GM19240 (cell line): ENCODE data around the gene SDHAF2.
"Not testable (repeated sequence)": the region's sequence is repeated elsewhere in the genome, so short reads cannot be mapped to it uniquely, and the experiment has no call there.

Source experiments
- DNase-seq: peaks from one replicate; pipeline ENCODE4 v3.0.0; 2011; ENCODE audit warnings: low spot score; ENCODE audit not compliant: insufficient read length

SDHAF2 gene

DNA sequence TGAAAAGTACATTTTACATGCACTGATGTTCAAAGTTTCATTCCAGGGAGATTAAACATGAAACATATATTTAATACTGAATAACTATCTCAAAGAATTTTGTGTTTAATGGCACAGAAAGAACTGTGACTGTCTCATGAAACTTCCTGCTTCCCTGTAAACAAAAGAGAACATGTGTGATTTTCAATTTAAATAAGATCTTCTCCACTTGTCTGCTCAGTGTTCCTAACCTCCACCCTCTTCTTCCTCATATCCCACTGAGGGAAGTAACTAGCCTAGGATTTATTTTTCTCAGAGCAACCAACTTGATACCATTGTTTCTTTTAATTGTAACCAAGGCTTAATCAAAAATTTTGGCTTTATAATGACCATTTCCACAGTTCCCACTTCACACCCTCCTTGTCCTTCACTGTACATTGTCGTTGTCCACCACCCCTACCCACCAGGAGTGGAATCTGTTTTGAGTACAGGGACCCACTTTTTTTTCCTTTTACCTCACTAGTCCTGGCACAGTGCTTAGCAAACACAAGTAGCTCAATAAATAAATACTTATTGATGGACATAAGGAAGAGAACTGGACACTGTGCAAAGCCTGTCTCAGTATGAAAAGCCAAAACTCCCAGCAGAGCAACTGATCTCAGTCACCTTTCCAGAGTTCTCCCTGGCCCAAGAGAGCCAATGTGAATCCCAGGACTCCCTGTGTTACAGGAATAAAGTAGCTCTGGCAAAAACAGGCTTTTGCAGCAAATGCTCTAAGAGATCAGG, 4.4 kb upstream of the SDHAF2 start:
- no peak for DNase-seq

GRCh38 chr11:61429346-61429690, 606 bp upstream of the SDHAF2 start:
- peak; percentile 47 for DNase-seq

DNA sequence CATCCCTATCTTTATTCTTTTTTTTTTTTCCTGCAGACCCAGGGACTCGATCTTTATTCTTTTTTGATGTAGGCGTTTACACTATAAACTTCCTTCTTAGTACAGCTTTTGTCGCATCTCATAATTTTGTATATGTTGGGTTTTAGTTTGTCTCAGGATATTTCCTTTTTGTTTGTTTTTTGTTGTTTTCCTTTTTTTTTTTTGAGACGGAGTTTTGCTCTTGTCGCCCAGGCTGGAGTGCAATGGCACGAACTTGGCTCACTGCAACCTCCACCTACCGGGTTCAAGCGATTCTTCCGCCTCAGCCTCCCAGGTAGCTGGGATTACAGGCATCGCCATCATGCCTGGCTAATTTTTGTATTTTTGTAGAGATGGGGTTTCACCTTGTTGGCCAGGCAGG, 915 bp downstream of the SDHAF2 start:
- DNase-seq: not testable (repeated sequence)

GRCh38 chr11:61437496-61437895, 7.6 kb downstream of the SDHAF2 start:
- no peak for DNase-seq

DNA sequence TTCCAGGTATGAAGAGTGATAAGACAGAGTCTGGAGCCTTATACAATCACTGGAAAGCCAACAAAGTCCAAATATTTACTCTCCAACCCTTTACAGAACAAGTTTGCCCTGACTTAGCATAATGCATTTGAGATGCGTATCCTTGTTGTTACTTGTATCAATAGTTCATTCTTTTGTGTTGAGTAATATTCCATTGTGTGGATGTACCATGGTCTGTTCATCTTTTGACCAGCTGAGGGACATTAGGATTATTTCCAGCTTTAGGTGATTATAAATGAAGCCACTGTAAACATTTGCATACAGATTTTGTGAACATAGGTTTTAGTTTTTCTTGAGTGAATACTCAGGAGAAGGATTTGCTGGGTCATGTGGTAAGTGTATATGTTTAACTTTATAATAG, 9.7 kb downstream of the SDHAF2 start:
- no peak for DNase-seq

GRCh38 chr11:61442616-61443015, 12.7 kb downstream of the SDHAF2 start:
- no peak for DNase-seq

DNA sequence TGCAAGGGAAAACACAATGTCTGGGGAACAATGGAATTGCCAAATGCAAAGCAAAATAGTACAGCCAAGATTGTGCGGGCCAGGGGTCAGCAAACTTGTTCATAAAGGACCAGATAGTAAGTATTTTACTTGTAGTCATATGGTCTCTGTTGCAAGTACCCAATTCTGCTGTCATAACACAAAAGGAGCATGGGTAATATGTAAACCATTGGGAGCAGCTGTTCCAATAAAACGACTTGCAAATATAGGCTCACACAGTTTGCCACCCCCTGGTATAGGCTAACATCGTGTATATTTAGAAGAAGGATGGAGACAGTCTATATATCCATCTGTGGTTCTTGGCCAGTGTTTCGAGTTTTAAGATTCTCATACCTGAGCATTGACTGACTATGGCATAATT, 15.6 kb downstream of the SDHAF2 start:
- no peak for DNase-seq

DNA sequence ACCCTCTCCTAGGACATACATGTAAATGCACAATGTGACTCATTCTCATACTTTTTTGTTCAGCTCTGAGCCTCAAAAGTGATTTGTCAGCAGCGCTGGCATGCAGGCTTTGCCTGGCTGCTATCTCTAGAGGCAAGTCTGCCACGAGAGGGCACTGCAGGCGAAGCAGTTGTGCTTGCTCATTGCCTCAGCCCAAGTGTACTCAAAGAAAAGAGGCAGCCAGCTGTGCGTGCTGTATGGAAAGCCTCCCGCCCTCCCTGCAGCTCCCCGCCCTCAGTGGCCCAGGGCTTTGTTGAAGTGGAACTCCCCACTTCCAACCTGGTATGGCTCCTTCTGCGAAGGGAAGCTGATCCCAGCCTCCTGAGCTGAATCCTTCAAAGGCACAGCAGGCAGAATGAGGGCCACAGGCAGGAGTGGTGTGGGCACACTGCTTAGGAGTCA, 16.3 kb downstream of the SDHAF2 start:
- peak; percentile 60 for DNase-seq

DNA sequence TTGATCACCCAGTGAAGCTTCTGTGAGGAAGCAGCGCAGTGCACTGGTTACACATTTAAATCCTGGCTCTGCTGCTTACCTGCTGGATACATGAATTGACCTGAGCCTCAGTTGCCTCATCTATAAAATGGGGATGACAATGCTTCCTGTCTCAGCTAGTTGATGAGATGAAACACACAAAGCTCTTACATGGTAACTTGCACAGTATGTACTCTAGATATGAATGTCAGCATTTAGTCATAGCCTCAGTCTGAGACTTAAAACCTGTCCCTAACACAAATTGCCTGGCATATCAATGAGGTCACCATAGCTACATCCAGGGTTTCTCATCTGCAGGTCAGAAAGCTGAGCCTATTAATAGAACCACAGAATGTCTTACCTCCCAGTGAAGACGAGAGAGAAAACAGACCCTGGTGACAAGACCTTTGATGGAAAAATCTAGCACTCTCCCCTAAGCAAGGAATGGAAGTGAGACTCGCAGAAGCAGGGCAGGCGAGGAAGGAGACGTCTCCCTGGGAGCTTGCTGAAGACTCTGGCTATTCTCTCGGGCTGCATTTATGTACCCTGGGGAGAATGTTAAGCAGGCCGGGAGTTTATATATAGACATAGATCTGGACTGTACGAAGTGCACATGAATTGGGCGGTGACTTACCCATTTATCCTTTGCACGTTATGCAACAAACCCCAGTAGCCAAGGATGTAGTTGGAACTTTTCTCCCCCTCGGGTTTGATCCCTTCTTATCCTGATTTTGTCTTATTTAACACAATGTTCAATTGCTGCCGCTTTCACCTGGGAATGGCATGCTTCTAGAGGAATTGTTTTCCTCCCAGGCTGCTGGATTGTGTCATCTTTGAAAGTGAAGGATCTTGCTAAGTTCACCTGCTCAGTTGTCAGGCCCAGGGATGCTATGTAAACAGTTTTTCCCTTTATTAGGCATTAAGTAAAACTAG, 18.0 kb downstream of the SDHAF2 start:
- no peak for DNase-seq

DNA sequence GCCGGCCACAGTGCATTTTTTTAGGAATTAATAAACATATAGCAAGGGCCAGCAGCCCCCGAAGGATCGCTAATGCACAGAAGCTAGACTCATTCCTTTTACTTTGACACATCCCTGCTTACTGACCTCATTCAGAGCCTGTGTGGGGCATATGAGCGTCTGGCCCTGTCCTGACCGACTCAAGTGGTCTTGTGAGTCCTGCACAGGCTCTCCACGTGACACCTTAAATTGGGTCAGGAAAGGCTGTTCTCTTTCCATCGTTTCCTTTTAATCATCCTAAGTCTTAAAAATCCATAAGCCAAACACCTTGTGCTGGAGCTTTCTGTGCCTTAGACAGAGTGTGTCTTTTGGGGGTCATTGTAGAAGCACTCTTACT, 18.6 kb downstream of the SDHAF2 start:
- no peak for DNase-seq

- DNase-seq: no peak
Observed at GRCh38 chr11:61452825-61453224, 22.9 kb downstream of the SDHAF2 start.

DNA sequence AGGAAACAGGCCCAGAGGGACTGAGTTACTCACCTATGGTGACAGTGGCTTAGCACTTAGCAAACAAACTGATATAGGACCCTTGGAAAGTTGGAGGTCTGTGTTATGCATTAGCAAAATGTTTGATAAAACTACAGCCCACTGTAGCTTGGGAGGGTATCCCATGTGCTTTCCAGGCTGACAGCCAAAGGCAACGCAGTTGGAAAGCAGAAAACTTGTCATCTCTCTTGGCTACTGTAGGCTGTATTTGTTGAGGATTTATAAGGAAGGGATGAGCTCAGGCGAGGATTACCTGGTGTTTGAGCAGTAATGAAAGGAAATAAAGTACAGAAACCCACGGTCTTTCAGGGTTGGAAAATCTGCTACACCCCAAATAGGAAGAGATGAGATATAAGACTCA, 23.8 kb downstream of the SDHAF2 start:
- DNase-seq: no peak

GRCh38 chr11:61454520-61454919, 24.6 kb downstream of the SDHAF2 start:
- no peak for DNase-seq

DNA sequence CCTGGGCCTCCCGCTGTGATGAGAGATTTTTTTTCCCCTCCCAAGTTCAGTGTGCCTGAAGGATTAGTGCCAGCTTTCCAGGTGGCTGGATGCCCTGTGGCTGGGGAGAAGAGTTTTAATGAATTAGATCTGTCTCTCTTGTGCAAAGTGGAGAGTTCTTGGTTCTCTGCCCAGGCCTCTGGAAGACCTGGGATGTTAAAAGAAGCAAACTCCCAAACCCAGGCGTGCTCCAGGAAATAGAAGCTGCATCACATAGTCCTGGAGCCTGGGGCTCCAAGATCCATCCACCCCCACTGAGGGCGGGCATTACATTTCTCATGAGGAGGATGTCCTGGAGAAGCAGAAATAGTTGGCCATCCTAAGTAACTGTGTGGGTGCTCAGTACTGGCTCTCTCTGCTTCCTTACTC, 30.6 kb downstream of the SDHAF2 start:
- no peak for DNase-seq

DNA sequence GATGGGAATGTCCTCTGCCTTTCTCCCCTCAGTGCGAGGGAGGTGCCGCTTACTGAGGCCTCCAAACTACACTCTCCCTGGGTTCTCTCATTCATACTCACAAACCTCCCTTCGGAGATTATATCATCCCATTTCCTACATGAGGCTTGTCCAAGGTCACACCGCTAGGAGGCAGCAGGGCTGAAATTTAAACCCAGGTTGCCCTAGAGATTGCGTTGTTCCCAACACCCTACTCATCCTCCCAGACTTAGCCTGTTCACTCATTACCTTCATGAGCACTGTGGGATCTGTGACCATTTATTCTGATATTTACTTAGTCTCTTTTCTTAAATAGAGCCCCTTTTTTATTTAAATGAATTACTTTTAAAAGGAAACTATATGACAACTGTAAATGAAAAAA, 31.1 kb downstream of the SDHAF2 start:
- no peak for DNase-seq

- not testable (repeated sequence) for DNase-seq
Observed at GRCh38 chr11:61467602-61468001, 37.7 kb downstream of the SDHAF2 start.

GRCh38 chr11:61468002-61468401, 38.1 kb downstream of the SDHAF2 start:
- no peak for DNase-seq

DNA sequence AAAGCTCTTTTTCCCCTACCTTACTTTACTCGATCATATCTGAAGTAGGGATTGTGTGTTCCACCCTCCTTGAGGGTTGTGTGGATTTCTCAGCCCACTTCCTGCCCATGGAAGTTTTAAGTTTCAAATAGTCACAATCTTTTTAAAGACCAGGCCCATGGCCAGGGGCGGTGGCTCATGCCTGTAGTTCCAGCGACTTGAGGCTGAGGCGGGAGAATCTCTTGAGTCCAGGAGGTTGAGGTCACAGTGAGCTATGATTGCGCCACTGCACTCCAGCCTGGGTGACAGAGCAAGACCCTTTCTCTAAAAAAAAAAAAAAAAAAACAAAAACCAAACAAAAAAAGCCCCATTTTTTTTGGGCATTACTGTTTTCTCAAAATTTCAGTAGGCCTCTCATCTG, 42.4 kb downstream of the SDHAF2 start:
- no peak for DNase-seq

DNA sequence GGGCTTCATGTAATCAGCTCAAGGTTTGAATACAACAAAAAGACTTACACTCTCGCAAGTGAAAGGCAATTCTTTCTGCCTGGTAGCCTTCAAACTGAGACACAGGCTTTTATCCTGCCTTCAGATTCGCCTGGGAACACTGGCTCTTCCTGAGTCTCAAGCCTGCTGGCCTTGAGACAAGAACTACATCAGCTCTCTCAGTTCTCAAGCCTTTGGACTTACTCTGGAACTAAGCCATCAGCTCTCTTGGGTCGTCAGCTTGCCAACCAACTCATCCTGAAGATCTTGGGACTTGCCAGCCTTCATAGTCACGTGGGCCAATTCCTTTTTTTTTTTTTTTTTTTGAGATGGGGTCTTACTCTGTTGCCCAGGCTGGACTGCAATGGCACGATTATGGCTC, 42.9 kb downstream of the SDHAF2 start:
- DNase-seq: no peak

DNA sequence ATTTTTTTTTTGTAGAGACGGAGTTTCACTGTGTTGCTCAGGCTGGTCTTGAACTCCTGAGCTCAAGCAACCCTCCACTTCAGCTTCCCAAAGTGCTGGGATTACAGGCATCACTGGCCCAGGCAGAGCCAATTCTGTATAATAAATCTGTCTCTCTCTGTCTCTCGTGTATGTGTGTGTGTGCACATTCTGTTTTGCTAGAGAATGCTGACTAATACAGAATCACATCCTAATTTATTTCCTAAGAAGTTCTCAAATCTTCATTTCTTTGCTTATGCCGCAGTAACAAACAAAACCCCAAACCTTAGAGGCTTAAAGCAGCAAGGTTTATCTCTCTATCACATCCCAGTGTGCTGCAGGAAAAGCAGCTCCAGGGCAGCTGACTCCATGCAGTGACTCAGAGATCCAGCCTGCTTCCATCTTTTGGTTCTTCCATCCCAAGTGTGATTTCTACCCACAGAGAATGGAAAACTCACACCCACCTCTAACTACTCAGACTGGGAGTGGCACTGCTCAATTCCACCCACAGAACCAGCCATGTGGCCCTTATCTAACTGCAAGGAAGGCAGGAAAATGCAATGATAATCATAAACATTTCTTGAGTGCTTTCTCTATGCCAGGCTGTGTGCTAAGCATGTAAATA, 43.6 kb downstream of the SDHAF2 start:
- DNase-seq: no peak

- no peak for DNase-seq
Observed at GRCh38 chr11:61474013-61474643, 44.2 kb downstream of the SDHAF2 start.

GRCh38 chr11:61475433-61475832, 45.5 kb downstream of the SDHAF2 start:
- no peak for DNase-seq
